ENCODE results near the gene WIPF1. TPM values are rescaled to one million over a fixed set of nuclear protein-coding genes. Genes with fewer than 3 reads are reported as not detected.

The WIPF1 gene
- total RNA-seq, 1 donor from 2014 or later: 7.6 TPM

DNA sequence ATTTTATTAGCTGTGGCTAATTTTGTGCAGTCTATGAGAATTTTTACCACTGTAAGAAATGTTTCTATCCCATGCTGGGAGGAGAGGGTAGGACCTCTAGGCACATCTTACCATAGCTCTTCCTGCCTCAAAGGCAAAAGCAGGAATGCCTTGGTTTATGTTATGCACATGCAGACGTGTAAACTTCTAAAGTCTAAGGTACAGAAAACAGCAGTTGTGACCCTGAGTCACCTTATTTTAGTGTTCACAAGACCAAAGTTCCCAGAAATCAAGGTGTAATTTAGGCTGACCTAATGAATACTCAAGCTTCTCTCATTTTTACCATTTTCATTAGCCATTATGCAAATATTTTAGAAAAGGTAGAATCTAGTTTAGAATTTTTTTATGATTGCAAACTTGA lies 15.4 kb upstream of the WIPF1 start:
- H3K4me3 ChIP-seq (ENCODE audit: low read depth, low read length): no peak overlapping the region
- TF ChIP-seq, protein P1, sequence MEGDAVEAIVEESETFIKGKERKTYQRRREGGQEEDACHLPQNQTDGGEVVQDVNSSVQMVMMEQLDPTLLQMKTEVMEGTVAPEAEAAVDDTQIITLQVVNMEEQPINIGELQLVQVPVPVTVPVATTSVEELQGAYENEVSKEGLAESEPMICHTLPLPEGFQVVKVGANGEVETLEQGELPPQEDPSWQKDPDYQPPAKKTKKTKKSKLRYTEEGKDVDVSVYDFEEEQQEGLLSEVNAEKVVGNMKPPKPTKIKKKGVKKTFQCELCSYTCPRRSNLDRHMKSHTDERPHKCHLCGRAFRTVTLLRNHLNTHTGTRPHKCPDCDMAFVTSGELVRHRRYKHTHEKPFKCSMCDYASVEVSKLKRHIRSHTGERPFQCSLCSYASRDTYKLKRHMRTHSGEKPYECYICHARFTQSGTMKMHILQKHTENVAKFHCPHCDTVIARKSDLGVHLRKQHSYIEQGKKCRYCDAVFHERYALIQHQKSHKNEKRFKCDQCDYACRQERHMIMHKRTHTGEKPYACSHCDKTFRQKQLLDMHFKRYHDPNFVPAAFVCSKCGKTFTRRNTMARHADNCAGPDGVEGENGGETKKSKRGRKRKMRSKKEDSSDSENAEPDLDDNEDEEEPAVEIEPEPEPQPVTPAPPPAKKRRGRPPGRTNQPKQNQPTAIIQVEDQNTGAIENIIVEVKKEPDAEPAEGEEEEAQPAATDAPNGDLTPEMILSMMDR (conservative IDR thresholded peaks at IDR 0.05; ENCODE audit: low read depth, low read length): no peak
- no peak for DNase-seq (ENCODE audit: low read depth)

DNA sequence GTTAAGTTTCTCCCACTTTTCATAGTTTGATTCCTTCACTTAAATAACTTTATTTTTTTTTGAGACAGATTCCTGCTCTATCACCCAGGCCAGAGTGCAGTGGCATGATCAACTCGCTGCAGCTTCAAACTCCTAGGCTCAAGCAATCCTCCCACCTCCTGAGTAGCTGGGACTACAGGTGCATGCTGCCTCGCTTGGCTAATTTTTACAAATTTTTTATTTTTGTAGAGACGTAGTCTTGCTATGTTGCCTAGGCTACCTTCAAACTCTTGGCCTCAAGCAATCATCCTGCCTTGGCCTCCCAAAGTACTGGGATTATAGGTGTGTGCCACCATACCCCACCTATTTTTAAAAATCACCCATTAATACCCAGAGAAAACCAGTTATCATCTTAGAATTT lies 14.2 kb upstream of the WIPF1 start:
- TF ChIP-seq, protein P1 (conservative IDR thresholded peaks at IDR 0.05; ENCODE audit: low read depth, low read length): no peak
- DNase-seq (ENCODE audit: low read depth): no peak
- no peak overlapping the region for H3K4me3 ChIP-seq (ENCODE audit: low read depth, low read length)

DNA sequence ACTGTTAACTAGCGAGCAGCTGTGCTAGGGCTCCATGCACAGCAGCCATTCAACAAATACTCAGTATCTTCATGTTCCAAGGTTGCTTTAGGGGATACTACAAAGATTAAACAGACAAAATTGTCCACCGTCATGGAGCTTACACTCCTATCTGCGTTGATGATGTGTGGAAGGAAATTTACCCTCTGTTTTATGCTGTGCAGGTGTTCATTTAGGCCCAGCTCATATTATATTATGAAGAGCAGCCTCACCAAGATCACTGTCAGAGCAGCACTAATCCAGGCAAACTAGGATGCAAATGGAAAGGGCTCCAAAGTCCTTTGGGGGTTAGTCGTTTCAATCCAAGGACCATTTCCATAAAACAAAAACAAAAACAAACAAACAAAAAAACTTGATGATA lies 13.4 kb upstream of the WIPF1 start:
- no peak overlapping the region for H3K4me3 ChIP-seq (ENCODE audit: low read depth, low read length)
- TF ChIP-seq, protein P1 (conservative IDR thresholded peaks at IDR 0.05; ENCODE audit: low read depth, low read length): no peak
- no peak for DNase-seq (ENCODE audit: low read depth)

DNA sequence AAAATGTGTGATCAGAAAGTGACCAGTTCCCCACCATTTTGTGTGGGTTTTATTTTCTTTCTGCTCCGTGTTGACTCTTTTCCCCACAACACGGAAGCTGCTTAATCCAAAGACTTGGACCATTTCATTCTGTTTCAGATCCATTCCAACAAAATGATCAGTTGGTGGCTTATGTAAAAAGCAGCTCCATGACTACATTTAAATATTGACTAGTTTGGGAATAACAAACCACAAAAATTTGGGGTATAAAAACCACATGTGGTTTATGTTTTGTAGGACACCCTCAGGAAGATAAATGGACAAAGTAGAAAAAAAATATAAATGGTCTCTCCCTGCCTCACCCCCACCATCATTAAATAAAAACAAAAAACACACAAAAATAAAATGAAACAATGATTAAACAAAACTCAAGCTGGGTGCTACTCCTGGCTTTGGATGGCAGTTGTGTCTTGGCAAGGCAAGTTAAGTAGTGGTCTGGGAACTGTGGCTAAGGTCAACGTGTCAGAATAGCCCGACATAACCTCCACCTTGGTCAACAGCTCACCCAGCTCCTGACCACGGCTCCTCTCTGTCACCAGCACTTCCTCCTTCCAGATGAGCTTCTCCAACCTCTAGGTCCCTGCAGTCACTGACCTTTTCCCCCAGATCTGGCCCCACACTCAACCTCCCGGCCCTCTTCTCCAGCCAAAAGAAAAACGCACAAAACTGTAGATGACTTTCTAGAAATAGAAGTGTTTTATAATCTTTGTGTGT lies 12.8 kb upstream of the WIPF1 start:
- DNase-seq (ENCODE audit: low read depth): no peak
- TF ChIP-seq, protein P1 (conservative IDR thresholded peaks at IDR 0.05; ENCODE audit: low read depth, low read length): no peak

DNA sequence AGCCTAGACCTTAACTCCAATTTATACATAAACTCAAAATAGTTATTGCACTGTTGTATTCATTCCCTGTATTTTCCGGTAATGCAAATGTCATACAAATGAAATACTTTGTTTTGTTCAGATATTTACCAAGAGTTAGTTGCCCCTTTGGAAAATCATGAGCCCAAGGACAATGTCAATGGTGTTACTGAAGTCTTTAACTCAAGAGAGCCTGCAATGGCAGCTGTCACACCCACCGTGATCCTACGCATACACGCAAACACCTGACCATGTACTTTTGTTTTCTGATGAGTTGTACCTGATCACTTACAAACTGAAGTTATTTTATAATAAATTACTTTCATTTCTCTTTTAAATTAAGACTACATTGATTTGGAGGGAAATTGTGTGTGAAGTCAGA lies 11.7 kb upstream of the WIPF1 start:
- H3K4me3 ChIP-seq (ENCODE audit: low read depth, low read length): no peak overlapping the region
- TF ChIP-seq, protein P1 (conservative IDR thresholded peaks at IDR 0.05; ENCODE audit: low read depth, low read length): no peak
- no peak for DNase-seq (ENCODE audit: low read depth)

More for the DNA sequence above, 12.8 kb upstream of the WIPF1 start:
- no peak overlapping the region for H3K4me3 ChIP-seq (ENCODE audit: low read depth, low read length)

DNA sequence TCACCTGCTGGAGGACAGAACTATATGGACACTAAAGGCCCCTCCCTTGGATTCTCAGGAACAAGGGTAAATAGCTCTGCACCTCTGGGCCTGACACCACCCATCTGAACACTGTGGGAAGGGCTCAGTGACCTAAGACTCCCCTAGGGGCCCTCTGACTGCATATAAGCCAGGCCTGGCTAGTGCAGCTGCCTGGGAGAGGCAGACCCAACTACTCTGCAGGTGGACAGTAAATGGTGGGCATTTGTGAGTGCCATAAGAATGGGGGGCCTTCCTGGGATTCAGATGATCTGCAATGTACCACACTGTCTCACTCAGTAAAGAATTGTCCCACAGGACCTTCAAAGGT lies 11.2 kb upstream of the WIPF1 start:
- TF ChIP-seq, protein P1 (conservative IDR thresholded peaks at IDR 0.05; ENCODE audit: low read depth, low read length): no peak
- H3K4me3 ChIP-seq (ENCODE audit: low read depth, low read length): no peak overlapping the region
- no peak for DNase-seq (ENCODE audit: low read depth)
